Activated naive CD8-positive, alpha-beta T cell (primary cell): ENCODE data around the gene EPB41.

ENCODE experiments used
- H3K27ac Mint-ChIP-seq: one replicate; pipeline ENCODE4 v1.8.0; 2021; ENCODE audit warnings: mixed read lengths
- H3K27me3 Mint-ChIP-seq: one replicate; pipeline ENCODE4 v1.8.0; 2021; ENCODE audit warnings: mixed read lengths
- H3K36me3 Mint-ChIP-seq: one replicate; pipeline ENCODE4 v1.8.0; 2021; ENCODE audit warnings: mixed read lengths
- H3K4me1 Mint-ChIP-seq: one replicate; pipeline ENCODE4 v1.8.0; 2021; ENCODE audit warnings: low read depth, mixed read lengths
- H3K4me3 Mint-ChIP-seq: one replicate; pipeline ENCODE4 v1.8.0; 2021; ENCODE audit warnings: mild to moderate bottlenecking, mixed read lengths
- H3K9me3 Mint-ChIP-seq: one replicate; pipeline ENCODE4 v1.8.0; 2021; ENCODE audit warnings: low read depth, mixed read lengths

EPB41 gene

DNA sequence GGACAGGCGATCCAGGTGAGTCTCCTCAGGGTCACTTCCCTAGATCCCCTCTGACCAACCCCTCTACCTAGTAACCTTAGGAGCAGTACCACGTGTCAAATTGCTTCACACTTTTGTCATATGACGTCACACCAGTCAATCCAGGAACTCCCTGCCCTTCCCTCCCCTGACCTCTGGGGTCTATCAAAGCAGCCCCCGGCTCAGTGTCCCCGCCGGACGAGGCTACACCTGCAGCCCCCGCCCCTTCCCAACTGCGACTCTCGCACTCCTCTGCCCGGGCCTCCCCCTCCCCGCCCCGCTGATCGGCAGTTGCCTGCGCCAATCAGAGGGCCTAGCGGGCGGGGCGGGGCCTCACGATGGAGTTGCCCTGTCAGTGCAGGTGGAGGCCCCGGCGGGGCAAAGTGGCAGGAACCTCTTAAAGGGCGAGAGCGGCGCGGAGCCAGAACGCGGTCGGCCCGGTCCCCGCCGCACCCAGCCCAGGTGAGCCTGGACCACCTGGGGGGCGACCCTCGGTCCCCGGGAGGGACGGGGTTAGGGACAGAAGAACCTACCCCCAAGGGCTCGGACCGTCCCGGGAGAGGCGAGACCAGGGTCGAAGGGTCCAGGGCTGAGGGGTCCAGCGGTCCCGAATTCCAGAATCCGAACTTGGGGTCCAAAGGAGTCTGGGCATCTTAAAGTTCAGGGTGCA is 27.5 kb upstream of the EPB41 start:
- no peaks in the 10 kb centered on the region for H3K9me3 Mint-ChIP-seq
- no peaks in the 10 kb centered on the region for H3K36me3 Mint-ChIP-seq
- H3K27ac Mint-ChIP-seq: peak overlapping the region; percentile 93
- no peaks in the 10 kb centered on the region for H3K27me3 Mint-ChIP-seq
- H3K4me3 Mint-ChIP-seq: peak overlapping the region; percentile 84
- peaks cover 46% of the 10 kb centered on the region for H3K4me1 Mint-ChIP-seq

GRCh38 chr1:28887419-28887834 is 26.9 kb upstream of the EPB41 start:
- H3K27me3 Mint-ChIP-seq: no peaks in the 10 kb centered on the region
- H3K9me3 Mint-ChIP-seq: no peaks in the 10 kb centered on the region
- H3K36me3 Mint-ChIP-seq: no peaks in the 10 kb centered on the region
- H3K27ac Mint-ChIP-seq: peak overlapping the region; percentile 93
- peaks cover 43% of the 10 kb centered on the region for H3K4me1 Mint-ChIP-seq
- H3K4me3 Mint-ChIP-seq: peak overlapping the region; percentile 94

- Mint-ChIP-seq H3K27me3 (no peaks in the 10 kb centered on the region), H3K4me1 (peaks cover 42% of the 10 kb centered on the region), H3K36me3 (no peaks in the 10 kb centered on the region), H3K27ac (peak overlapping the region; percentile 89), H3K9me3 (no peaks in the 10 kb centered on the region), H3K4me3 (peak overlapping the region; percentile 94)
Observed at GRCh38 chr1:28887835-28888682, 26.3 kb upstream of the EPB41 start.

- Mint-ChIP-seq H3K27ac (no peak overlapping the region), H3K9me3 (no peaks in the 10 kb centered on the region), H3K36me3 (no peaks in the 10 kb centered on the region), H3K27me3 (no peaks in the 10 kb centered on the region), H3K4me3 (peak overlapping the region; percentile 94), H3K4me1 (peaks cover 37% of the 10 kb centered on the region)
Observed at GRCh38 chr1:28888915-28889314, 25.5 kb upstream of the EPB41 start.

GRCh38 chr1:28889357-28889756 is 25.0 kb upstream of the EPB41 start:
- Mint-ChIP-seq H3K9me3 (no peaks in the 10 kb centered on the region), H3K4me1 (peaks cover 36% of the 10 kb centered on the region), H3K27me3 (no peaks in the 10 kb centered on the region), H3K36me3 (no peaks in the 10 kb centered on the region), H3K4me3 (peak overlapping the region; percentile 94), H3K27ac (no peak overlapping the region)

DNA sequence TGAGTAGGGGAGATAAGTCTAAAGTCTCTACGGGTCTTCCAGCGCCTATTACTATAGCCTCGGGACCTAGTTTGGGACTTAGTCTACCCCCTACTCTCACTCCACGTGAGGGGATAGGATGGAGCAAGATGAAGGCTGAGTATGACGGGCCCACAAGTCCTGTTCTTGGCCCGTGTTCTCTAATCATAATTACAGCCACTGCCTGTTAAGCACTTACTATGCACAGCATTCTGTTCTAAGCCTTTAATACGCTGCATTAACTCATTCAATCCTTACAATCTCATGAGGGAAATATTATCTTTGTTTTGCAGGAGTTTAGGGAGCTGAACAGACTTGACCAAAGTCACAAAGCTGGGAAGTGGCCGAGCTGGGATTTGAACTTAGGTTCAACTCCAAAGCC is 23.9 kb upstream of the EPB41 start:
- Mint-ChIP-seq H3K4me1 (peaks cover 25% of the 10 kb centered on the region), H3K4me3 (no peak overlapping the region), H3K27ac (no peak overlapping the region), H3K27me3 (no peaks in the 10 kb centered on the region), H3K9me3 (no peaks in the 10 kb centered on the region), H3K36me3 (no peaks in the 10 kb centered on the region)

- Mint-ChIP-seq H3K4me3 (no peak overlapping the region), H3K27ac (no peak overlapping the region), H3K36me3 (peaks cover 2% of the 10 kb centered on the region), H3K4me1 (peaks cover 21% of the 10 kb centered on the region), H3K9me3 (no peaks in the 10 kb centered on the region), H3K27me3 (no peaks in the 10 kb centered on the region)
Observed at GRCh38 chr1:28890836-28891235, 23.5 kb upstream of the EPB41 start.

DNA sequence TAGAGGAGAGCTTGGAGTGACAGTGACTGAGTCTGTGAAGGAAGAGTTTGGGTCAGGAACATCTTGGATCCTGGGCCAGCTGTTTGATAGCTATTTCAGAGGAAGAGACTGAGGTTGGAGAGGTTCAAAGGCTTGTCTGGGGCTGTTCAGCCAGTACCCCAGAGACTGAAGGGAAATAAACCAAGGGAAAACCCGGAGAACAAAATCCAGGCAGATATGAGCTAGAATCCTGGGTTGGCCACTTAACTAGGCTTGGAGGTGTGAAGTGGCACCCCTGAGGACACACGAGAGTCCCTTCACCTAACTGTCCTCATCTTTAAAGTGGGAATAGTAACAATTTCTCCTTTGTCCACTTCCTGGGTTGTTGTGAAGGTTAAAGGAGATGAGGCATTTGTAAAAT is 23.1 kb upstream of the EPB41 start:
- H3K27me3 Mint-ChIP-seq: no peaks in the 10 kb centered on the region
- no peaks in the 10 kb centered on the region for H3K9me3 Mint-ChIP-seq
- no peak overlapping the region for H3K27ac Mint-ChIP-seq
- peaks cover 18% of the 10 kb centered on the region for H3K4me1 Mint-ChIP-seq
- H3K36me3 Mint-ChIP-seq: peaks cover 3% of the 10 kb centered on the region
- no peak overlapping the region for H3K4me3 Mint-ChIP-seq

- no peak overlapping the region for H3K27ac Mint-ChIP-seq
- H3K4me1 Mint-ChIP-seq: peaks cover 22% of the 10 kb centered on the region
Observed at GRCh38 chr1:28893403-28894102, 20.8 kb upstream of the EPB41 start.

GRCh38 chr1:28894785-28895184 is 19.6 kb upstream of the EPB41 start:
- Mint-ChIP-seq H3K4me1 (peaks cover 23% of the 10 kb centered on the region), H3K27ac (no peak overlapping the region)

More at GRCh38 chr1:28893403-28894102, 20.8 kb upstream of the EPB41 start:
- no peak overlapping the region for H3K4me3 Mint-ChIP-seq
- no peaks in the 10 kb centered on the region for H3K9me3 Mint-ChIP-seq
- peaks cover 3% of the 10 kb centered on the region for H3K36me3 Mint-ChIP-seq
- H3K27me3 Mint-ChIP-seq: no peaks in the 10 kb centered on the region

DNA sequence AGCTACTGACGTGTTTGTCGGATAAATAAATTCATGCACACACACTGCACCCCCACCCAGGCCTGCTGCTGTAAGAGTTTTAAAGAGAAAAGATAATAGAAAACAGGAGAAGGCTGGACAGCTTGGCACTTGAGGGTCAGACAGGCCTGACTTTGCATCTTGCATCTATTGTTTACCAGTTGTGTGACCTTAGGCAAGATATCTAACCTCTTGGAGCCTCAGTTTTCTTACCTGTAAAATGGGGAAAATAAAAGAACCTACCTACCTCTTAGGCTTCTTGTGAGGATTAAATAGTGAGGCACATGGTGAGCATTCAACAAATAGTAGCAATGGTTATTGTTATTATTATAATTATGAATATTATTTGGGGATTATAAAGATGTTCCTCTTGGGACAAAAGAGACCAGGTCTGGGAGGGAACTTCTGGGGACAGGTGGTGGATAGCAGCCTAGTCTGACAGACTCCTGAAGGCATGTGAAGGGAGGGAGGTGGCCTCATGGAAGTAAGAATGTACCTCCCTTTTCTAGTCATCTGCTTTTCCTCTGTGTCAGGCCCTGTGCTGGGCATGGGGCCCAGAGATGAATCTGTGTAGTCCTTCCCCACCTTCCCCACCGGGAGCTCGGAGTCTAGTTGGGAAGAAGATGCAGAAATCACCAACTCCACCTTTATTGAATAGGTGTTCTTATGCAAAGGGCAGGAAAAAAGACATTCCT is 18.3 kb upstream of the EPB41 start:
- Mint-ChIP-seq H3K27ac (no peak overlapping the region), H3K4me3 (no peak overlapping the region), H3K36me3 (peaks cover 3% of the 10 kb centered on the region)

More at GRCh38 chr1:28894785-28895184, 19.6 kb upstream of the EPB41 start:
- Mint-ChIP-seq H3K36me3 (peaks cover 3% of the 10 kb centered on the region), H3K27me3 (no peaks in the 10 kb centered on the region), H3K4me3 (no peak overlapping the region), H3K9me3 (no peaks in the 10 kb centered on the region)

DNA sequence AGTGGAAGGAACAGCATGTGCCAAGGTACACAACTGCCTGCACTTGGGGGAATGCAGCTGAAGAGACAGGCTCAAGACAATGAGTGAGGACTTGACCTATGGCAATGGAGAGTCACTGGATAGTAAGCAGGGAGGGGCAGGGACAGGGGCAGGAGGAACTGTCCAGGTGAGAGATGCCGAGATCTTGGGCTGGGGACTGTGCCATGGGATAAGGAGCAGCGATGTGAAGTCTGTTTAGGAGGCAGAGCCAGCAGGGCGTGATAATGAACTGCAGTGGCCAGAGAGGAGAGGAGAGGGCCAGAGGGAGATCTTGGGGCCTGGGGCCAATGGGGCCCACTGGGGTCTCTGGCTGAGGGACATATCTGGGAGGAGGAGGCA is 17.8 kb upstream of the EPB41 start:
- no peaks in the 10 kb centered on the region for H3K27me3 Mint-ChIP-seq
- H3K4me3 Mint-ChIP-seq: no peak overlapping the region
- H3K36me3 Mint-ChIP-seq: peaks cover 3% of the 10 kb centered on the region
- peak overlapping the region; percentile 28 for H3K27ac Mint-ChIP-seq
- peaks cover 21% of the 10 kb centered on the region for H3K4me1 Mint-ChIP-seq
- no peaks in the 10 kb centered on the region for H3K9me3 Mint-ChIP-seq

More for the DNA sequence above, 18.3 kb upstream of the EPB41 start:
- H3K9me3 Mint-ChIP-seq: no peaks in the 10 kb centered on the region
- no peaks in the 10 kb centered on the region for H3K27me3 Mint-ChIP-seq
- peaks cover 23% of the 10 kb centered on the region for H3K4me1 Mint-ChIP-seq

- Mint-ChIP-seq H3K27ac (no peak overlapping the region), H3K4me3 (no peak overlapping the region), H3K36me3 (peaks cover 3% of the 10 kb centered on the region), H3K27me3 (no peaks in the 10 kb centered on the region), H3K9me3 (no peaks in the 10 kb centered on the region), H3K4me1 (peaks cover 21% of the 10 kb centered on the region)
Observed at GRCh38 chr1:28897789-28898188, 16.6 kb upstream of the EPB41 start.

DNA sequence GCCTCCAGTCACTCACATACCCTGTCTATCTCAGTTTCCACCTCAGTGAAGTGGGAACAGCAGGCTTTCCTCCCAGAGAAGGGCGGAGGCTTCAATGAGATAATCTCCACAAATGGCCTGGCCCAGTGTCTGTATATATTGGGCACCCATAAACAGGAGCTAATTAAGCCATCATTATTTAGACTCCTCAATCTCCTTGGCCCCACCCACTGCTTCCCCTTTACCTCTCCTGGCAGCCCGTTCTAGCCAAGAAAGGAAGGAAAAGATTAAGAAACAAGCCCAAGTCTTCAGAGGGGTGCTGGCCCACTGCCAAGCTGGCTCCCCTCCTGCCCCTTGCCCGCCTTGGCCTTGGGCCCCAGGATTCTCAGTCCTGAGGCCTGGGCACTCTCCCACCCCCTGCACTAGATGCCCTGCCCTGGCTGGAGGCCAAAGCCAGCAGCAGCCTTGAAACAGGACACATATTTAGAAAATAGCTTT is 15.9 kb upstream of the EPB41 start:
- Mint-ChIP-seq H3K9me3 (no peaks in the 10 kb centered on the region), H3K27ac (no peak overlapping the region), H3K27me3 (no peaks in the 10 kb centered on the region), H3K4me1 (peaks cover 21% of the 10 kb centered on the region), H3K4me3 (no peak overlapping the region), H3K36me3 (peaks cover 3% of the 10 kb centered on the region)
